Measurements from ENCODE around the gene REXO4.

- TF ChIP-seq CTCF (IDR thresholded peaks at IDR 0.05) (peak in 2 of 6 experiments; percentile 16 to 30), POLR2A (IDR thresholded peaks at IDR 0.05) (no peak)
These were observed 31.9 kb upstream of the REXO4 start for GRCh38 chr9:133449760-133450159.

Measured in esophagus squamous epithelium (tissue), 4 donors.